HCT116 (cell line): ENCODE measurements around the gene GPHA2. TPM values are rescaled to one million over a fixed set of nuclear protein-coding genes. Genes with fewer than 3 reads are reported as not detected.

Experiments used
- ATAC-seq: fragments of 200-7000 bp; cut with Tn5 transposase; 2 replicates; pipeline ENCODE4 v1.9.1; 2020; ENCODE audit warnings: mild to moderate bottlenecking, moderate library complexity
- BruUV-seq: library from RNA; stranded (reverse); fragments of 400-500 nt; replicated peaks from 2 replicates; lab custom pipeline; 2021; lab: Mats Ljungman, UMichigan
- CTCF ChIA-PET: fragments of 300-600 bp; sonication (Branson Sonifier 250); formaldehyde crosslinking; loops from one replicate; lab custom pipeline; 2021; ENCODE audit warnings: antibody characterized with exemption; lab: Charles Lee
- POLR2A ChIA-PET: fragments of 300-600, 350-600 bp; sonication (Branson Sonifier 250); formaldehyde crosslinking; loops from one replicate; lab custom pipeline; 2021; ENCODE audit warnings: antibody characterized with exemption; lab: Charles Lee
- RAD21 ChIA-PET, 2 experiments: fragments of 300-600 bp; sonication (Branson Sonifier 250); formaldehyde crosslinking; loops; one replicate each; lab custom pipeline; 2023; ENCODE audit warnings: low total read pairs in 2 of 2; ENCODE audit not compliant: uncharacterized antibody in 2 of 2, unreplicated experiment in 2 of 2, low non-redundant PET in 1 of 2; lab: Charles Lee
- DNase-seq: peaks from one replicate; pipeline ENCODE4 v3.0.0-alpha.2; 2010; ENCODE audit warnings: low read depth, low spot score
- H2AFZ ChIP-seq: fragments of 200-600 bp; shearing (Covaris generic), sonication (generic); 2 replicates; pipeline ENCODE4 v1.6.1; 2017; ENCODE audit warnings: low read depth, mixed run types, mixed read lengths, antibody characterized with exemption, low read length; ENCODE audit not compliant: poor library complexity, severe bottlenecking
- H3K27ac ChIP-seq: 2 replicates; pipeline ENCODE4 v1.5.1; 2012; ENCODE audit warnings: low read depth, low read length
- H3K27me3 ChIP-seq: fragments of 200-600 bp; sonication (generic); 2 replicates; pipeline ENCODE4 v1.6.1; 2016; ENCODE audit warnings: mixed run types, low read length, mixed read lengths; ENCODE audit not compliant: insufficient read depth
- H3K36me3 ChIP-seq, 2 experiments: fragments of 200-500 bp in 1 of 2; fragments of 200-600 bp in 1 of 2; sonication (Bioruptor generic) in 1 of 2; sonication (generic) in 1 of 2; 2 replicates each; pipeline versions ENCODE4 v1.5.1 to v1.6.1; 2014 to 2016; ENCODE audit warnings: low read length in 2 of 2, inconsistent platforms in 1 of 2, mixed read lengths in 1 of 2, mixed run types in 1 of 2; ENCODE audit not compliant: insufficient read depth in 2 of 2, control insufficient read depth in 1 of 2
- H3K4me1 ChIP-seq, 2 experiments: fragments of 200-600 bp in 1 of 2; sonication (generic) in 1 of 2; 2 replicates each; pipeline versions ENCODE4 v1.5.1 to v1.6.1; 2012 to 2017; ENCODE audit warnings: low read length in 2 of 2, inconsistent platforms in 1 of 2, mild to moderate bottlenecking in 1 of 2, mixed read lengths in 1 of 2, mixed run types in 1 of 2, moderate library complexity in 1 of 2; ENCODE audit not compliant: insufficient read depth in 2 of 2, control insufficient read depth in 1 of 2
- H3K4me2 ChIP-seq: fragments of 200-600 bp; sonication (generic); 2 replicates; pipeline ENCODE4 v1.6.1; 2017; ENCODE audit warnings: mixed run types, low read length, mixed read lengths
- H3K4me3 ChIP-seq, 2 experiments: fragments of 200-600 bp in 1 of 2; sonication (generic) in 1 of 2; replicated peaks in 1 of 2; 2 replicates each; pipeline ENCODE4 v1.5.1; 2011 to 2016; ENCODE audit warnings: low read length in 2 of 2, control low read depth in 1 of 2, low read depth in 1 of 2, mild to moderate bottlenecking in 1 of 2, mixed read lengths in 1 of 2, mixed run types in 1 of 2
- H3K79me2 ChIP-seq: fragments of 200-600 bp; sonication (generic); 2 replicates; pipeline ENCODE4 v1.6.1; 2017; ENCODE audit warnings: mild to moderate bottlenecking, mixed run types, low read length, moderate library complexity, mixed read lengths; ENCODE audit not compliant: insufficient read depth
- H3K9ac ChIP-seq: fragments of 200-600 bp; sonication (generic); 2 replicates; pipeline ENCODE4 v1.6.1; 2016; ENCODE audit warnings: low read length, mixed read lengths
- H3K9me2 ChIP-seq: fragments of 200-600 bp; sonication (generic), shearing (Covaris generic); 2 replicates; pipeline ENCODE4 v1.6.1; 2017; ENCODE audit warnings: mixed run types, mild to moderate bottlenecking, moderate library complexity; ENCODE audit not compliant: insufficient read depth
- H3K9me3 ChIP-seq, 2 experiments: fragments of 200-500 bp in 1 of 2; fragments of 200-600 bp in 1 of 2; sonication (Bioruptor generic) in 1 of 2; sonication (generic) in 1 of 2; 2 replicates each; pipeline ENCODE4 v1.6.1; 2014 to 2017; ENCODE audit warnings: low read length in 2 of 2, mixed read lengths in 2 of 2, inconsistent platforms in 1 of 2, low read depth in 1 of 2, mild to moderate bottlenecking in 1 of 2, mixed run types in 1 of 2, moderate library complexity in 1 of 2; ENCODE audit not compliant: control insufficient read depth in 1 of 2, insufficient read depth in 1 of 2
- H4K20me1 ChIP-seq: fragments of 200-600 bp; sonication (generic), shearing (Covaris generic); 2 replicates; pipeline ENCODE4 v1.6.1; 2017; ENCODE audit warnings: mixed run types, mild to moderate bottlenecking, moderate library complexity; ENCODE audit not compliant: insufficient read depth
- EGR1 ChIP-seq: IDR thresholded peaks from 2 replicates; pipeline ENCODE4 v1.6.1; 2012; ENCODE audit warnings: low read depth
- EZH2 ChIP-seq: fragments of 200-600 bp; sonication (generic); IDR thresholded peaks from 2 replicates; pipeline ENCODE4 v1.6.1; 2017; ENCODE audit warnings: antibody characterized with exemption, mixed run types
- FOSL1 ChIP-seq: IDR thresholded peaks from 2 replicates; pipeline ENCODE4 v1.6.1; 2012; ENCODE audit warnings: low read depth
- JUND ChIP-seq: IDR thresholded peaks from 2 replicates; pipeline ENCODE4 v1.6.1; 2012
- POLR2AphosphoS5 ChIP-seq: IDR thresholded peaks from 2 replicates; pipeline ENCODE4 v1.6.1; 2011; ENCODE audit warnings: mild to moderate bottlenecking, low read depth, low read length, moderate library complexity
- RAD21 ChIP-seq: IDR thresholded peaks from 2 replicates; pipeline ENCODE4 v1.6.1; 2012; ENCODE audit warnings: low read depth, mild to moderate bottlenecking
- SP1 ChIP-seq: IDR thresholded peaks from 2 replicates; pipeline ENCODE4 v1.6.1; 2012; ENCODE audit warnings: low read depth
- ZFX ChIP-seq: fragments of 450-650 bp; IDR thresholded peaks from 2 replicates; pipeline ENCODE4 v1.6.1; 2017
- intact Hi-C: fragments of 100-400 bp; cut with micrococcal nuclease; formaldehyde crosslinking; loops from 2 replicates; pipeline ENCODE4 v1.10.0; 2022
- total RNA-seq: library from RNA; stranded (reverse); gene quantifications from one replicate; pipeline ENCODE4 v1.2.1, GENCODE V29; 2021; ENCODE audit not compliant: unreplicated experiment
- TF ChIP-seq, protein P1 (sequence below): IDR thresholded peaks from 2 replicates; pipeline ENCODE4 v1.6.1; 2011; ENCODE audit warnings: mild to moderate bottlenecking, low read length, moderate library complexity; ENCODE audit not compliant: insufficient replicate concordance; ENCODE audit errors: extremely low read depth

GPHA2 gene
- total RNA-seq, 1 experiment from 2014 or later = not detected

DNA sequence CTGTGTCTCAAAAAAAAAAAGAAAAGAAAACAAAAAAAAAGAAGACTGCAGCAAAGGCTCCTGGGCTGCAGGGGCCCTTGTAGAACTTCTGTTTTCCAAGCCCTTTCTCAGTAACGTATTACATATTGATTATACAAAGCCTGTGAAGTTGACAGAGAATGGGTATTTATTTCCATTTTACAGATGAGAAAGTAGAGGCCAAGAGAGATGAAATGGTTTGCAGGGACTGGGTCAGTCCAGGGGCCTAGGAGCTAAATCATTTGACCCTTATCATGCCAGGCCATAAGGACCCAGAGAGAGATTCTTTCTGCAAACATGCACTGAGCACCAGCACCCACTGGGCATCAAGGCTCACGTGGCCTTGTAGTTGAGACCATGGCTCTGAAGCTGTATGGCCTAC, 6.7 kb downstream of the GPHA2 start:
- H3K27ac ChIP-seq = no peak overlapping the region
- intact Hi-C loops = no loop called here
- no TSS peak for BruUV-seq
- no peak overlapping the region for H3K4me3 ChIP-seq
- H3K9ac ChIP-seq = no peak overlapping the region
- peaks cover 0 to 3% of the 10 kb centered on the region in 2 experiments; a peak in 1 of 4 replicates for H3K36me3 ChIP-seq
- H3K79me2 ChIP-seq = no peaks in the 10 kb centered on the region
- H3K9me2 ChIP-seq = no peaks in the 10 kb centered on the region
- H3K27me3 ChIP-seq = no peaks in the 10 kb centered on the region
- H3K4me1 ChIP-seq = peaks cover 2 to 18% of the 10 kb centered on the region in 2 experiments; a peak in 2 of 4 replicates
- ATAC-seq (no peak), DNase-seq (no peak)
- ChIA-PET POLR2A (no interaction called here), CTCF (no interaction called here), RAD21 (no interaction called here)
- no peaks in the 10 kb centered on the region for H4K20me1 ChIP-seq
- H3K4me2 ChIP-seq = no peak overlapping the region
- no peaks in the 10 kb centered on the region for H3K9me3 ChIP-seq
- H2AFZ ChIP-seq = no peak overlapping the region
- TF ChIP-seq, protein P1, sequence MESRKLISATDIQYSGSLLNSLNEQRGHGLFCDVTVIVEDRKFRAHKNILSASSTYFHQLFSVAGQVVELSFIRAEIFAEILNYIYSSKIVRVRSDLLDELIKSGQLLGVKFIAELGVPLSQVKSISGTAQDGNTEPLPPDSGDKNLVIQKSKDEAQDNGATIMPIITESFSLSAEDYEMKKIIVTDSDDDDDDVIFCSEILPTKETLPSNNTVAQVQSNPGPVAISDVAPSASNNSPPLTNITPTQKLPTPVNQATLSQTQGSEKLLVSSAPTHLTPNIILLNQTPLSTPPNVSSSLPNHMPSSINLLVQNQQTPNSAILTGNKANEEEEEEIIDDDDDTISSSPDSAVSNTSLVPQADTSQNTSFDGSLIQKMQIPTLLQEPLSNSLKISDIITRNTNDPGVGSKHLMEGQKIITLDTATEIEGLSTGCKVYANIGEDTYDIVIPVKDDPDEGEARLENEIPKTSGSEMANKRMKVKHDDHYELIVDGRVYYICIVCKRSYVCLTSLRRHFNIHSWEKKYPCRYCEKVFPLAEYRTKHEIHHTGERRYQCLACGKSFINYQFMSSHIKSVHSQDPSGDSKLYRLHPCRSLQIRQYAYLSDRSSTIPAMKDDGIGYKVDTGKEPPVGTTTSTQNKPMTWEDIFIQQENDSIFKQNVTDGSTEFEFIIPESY = no peak
- no peak for TF ChIP-seq JUND
- no peak for TF ChIP-seq EGR1
- no peak for TF ChIP-seq RAD21
- no peak for TF ChIP-seq POLR2AphosphoS5
- TF ChIP-seq FOSL1 = no peak
- TF ChIP-seq SP1 = no peak
- no peak for TF ChIP-seq EZH2
- TF ChIP-seq ZFX = no peak

DNA sequence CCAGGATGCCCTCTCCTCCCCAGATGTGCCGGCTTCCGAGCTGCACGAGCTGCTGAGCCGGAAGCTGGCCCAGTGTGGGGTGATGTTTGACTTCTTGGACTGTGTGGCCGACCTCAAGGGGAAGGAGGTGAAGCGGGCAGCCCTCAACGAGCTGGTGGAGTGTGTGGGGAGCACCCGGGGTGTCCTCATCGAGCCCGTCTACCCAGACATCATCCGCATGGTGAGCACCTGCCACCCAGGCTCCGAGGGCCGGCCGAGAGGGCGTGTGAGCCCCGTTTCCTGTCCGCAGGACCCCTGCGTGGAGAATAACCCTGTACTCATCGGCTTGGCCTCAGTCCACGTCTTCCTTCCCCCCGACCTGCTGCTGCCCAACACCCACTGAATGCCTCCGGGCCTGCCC, 9.0 kb downstream of the GPHA2 start:
- ChIA-PET RAD21 (no interaction called here), POLR2A (no interaction called here)

More for the DNA sequence above, 9.0 kb downstream of the GPHA2 start:
- BruUV-seq = no TSS peak
- TF ChIP-seq ZFX = no peak
- no peak for ATAC-seq
- CTCF ChIA-PET = no interaction called here
- no peak overlapping the region for H2AFZ ChIP-seq
- no peaks in the 10 kb centered on the region for H3K27me3 ChIP-seq
- H3K4me1 ChIP-seq = peaks cover 4 to 18% of the 10 kb centered on the region in 2 experiments
- DNase-seq = no peak
- H3K79me2 ChIP-seq = no peaks in the 10 kb centered on the region
- H4K20me1 ChIP-seq = no peaks in the 10 kb centered on the region
- no peak overlapping the region for H3K4me2 ChIP-seq
- no peak overlapping the region for H3K27ac ChIP-seq
- H3K36me3 ChIP-seq = peaks cover 0 to 3% of the 10 kb centered on the region in 2 experiments; a peak in 1 of 4 replicates
- intact Hi-C loops = no loop called here
- H3K9me2 ChIP-seq = no peaks in the 10 kb centered on the region
- H3K9ac ChIP-seq = no peak overlapping the region
- no peak overlapping the region for H3K4me3 ChIP-seq
- H3K9me3 ChIP-seq = no peaks in the 10 kb centered on the region
